GM19023 (cell line): Measurements from ENCODE around the gene MCRIP1.

ENCODE experiments used
- ATAC-seq: cut with Tn5 transposase; IDR thresholded peaks from one replicate; pipeline ENCODE4 v1.9.1; 2021; ENCODE audit warnings: mild to moderate bottlenecking, moderate library complexity; ENCODE audit not compliant: unreplicated experiment

The MCRIP1 gene

DNA sequence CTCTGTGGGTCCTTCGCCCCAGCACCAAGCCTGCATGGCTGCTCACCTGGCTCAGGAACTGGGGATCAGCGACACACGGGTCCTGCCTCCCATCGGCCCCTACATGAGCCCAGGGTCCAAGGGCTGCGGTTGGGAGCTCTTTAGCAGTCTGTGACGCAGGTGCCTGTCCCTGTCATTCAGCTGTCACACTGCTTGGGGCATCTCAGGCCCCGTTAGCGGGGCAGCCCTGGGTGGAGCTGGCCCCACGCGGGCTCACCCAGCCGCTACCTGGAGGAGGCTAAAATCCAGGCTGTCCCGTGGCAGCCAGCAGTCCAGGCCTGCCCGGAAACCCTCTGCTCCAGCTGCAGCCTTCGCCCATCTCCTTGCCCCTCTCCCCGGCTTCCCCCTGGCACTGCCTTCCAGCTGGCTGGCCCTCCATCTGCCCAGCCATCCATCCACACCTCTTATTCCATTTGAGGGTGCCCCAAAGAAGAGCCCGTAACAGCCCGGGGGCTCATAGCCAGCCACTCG is 25.8 kb downstream of the MCRIP1 start:
- ATAC-seq = no peak

- no peak for ATAC-seq
These were observed 26.5 kb downstream of the MCRIP1 start for GRCh38 chr17:81806461-81807209.

DNA sequence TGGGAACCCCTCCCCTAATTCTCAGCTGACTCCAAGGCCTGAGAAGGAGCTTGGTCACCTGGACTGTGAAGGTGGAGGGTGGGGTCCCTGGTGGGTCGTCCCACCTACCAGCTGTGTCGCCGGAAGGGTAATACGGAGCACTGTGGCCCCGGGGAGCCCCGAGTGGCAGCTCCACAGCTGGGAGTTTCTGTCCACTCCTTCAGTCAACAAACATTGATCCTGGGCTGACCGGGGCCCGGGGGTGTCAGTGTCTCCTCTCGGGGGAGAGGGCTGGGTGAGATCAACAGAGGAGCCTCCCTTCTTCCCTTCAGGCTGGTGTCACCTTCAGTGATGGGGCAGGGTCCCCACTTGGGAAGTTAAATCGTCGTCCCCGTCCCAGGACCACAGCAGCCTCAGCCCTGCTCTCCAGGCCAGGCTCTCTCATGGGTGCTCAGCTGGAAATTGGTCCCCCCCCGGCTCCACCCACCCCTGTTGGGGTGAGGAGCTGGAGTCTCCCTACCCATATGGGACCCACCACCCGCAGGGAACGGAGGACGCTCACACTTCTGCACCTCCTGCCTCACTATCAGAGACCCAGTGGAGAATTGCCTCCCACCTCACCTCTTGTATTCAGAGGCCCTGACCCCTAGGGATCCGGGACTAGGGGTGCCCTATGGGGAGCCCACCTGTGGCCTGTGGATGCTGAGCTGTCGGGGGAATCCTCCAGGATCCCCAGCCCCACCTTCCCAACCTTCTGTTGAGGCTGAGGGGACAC is 27.2 kb downstream of the MCRIP1 start:
- no peak for ATAC-seq

DNA sequence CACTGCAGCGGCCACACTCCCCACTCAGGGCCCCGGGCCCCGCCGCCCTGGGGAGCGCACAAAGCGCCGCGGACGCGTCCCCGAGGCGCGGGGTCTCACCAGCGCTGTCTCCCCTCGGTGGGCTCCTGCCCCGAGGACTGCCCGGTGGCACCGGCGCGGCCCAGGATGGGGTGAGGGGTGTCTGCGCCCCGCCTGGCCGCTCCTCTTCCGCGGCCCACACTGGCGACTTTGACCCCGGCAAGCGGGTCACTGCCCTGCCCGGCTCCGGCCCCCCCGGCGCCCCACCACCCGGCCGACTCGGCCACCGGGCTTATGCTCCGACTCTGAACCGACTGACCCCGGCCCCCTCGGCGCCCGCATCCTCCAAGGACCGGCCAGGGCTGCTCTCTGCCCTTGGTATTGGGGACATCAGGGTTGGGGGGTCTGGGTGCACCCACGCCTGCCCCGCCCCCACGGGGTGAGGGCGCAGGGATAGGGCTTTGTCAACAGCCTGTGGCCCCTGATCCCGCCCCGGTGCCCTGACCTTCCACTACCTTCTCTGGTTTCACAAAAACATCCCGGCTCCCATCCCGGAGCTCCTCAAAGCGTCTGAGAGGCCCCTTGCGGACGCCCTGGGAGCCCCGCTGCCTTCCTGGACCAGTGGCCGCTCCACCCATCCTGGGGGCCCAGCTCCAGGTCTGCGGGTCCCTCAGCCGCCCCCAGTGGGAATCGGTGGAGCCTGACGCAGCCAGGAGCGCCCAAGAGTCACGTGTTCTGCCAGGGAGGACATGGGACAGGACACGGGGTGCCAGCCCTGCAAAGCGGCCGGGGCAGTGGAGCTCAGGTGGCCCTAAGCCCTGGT is 28.3 kb downstream of the MCRIP1 start:
- no peak for ATAC-seq

DNA sequence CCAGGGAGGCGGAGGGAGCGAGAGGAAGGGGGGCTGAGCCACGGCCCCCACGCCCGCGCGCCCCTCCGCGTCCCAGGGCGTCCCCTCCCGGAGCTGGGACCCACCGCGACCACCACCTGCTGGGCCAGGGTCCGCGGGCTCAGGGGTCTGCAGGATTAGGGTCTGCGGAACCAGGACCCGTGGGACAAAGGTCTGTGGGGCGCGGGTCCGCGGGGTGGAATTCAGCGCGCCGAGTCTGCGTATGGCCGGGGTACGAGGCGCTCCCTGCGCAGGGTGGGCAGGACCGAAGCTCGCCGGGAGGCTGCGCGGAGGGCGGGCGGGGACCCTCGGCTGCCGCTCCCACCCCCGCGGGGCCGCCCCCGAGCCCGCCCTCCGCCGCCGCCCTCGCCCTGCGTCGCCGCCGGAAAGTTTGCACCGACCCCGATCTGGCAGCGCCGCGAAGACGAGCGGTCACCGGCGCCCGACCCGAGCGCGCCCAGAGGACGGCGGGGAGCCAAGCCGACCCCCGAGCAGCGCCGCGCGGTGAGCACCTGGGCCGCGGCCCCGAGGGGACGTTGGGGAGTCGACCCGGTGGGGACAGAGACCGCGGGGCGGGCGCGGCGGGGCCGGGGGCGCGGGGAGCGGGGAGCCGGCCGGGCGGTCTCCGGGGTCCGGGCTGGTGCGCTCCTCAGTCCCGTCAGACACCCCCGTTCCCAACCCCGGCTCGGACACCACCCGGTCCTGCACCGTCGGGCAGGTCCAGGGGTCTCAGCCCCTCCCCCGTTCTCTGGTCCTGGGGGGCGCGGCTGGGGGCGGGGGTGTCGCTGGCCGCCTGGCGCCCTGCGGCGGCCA is 29.1 kb downstream of the MCRIP1 start, which contains the start of gene GCGR:
Gene GCGR (plus strand): TSS at position 423 of the 831 bp plus-strand sequence. CDS start 4,869 bp downstream, outside the sequence.
- ATAC-seq = no peak

GRCh38 chr17:81802856-81803643 is 30.0 kb downstream of the MCRIP1 start:
- ATAC-seq = no peak

- ATAC-seq = no peak
These were observed 30.9 kb downstream of the MCRIP1 start for GRCh38 chr17:81802048-81802758.

- ATAC-seq = no peak
These were observed 31.8 kb downstream of the MCRIP1 start for GRCh38 chr17:81801327-81801726.

DNA sequence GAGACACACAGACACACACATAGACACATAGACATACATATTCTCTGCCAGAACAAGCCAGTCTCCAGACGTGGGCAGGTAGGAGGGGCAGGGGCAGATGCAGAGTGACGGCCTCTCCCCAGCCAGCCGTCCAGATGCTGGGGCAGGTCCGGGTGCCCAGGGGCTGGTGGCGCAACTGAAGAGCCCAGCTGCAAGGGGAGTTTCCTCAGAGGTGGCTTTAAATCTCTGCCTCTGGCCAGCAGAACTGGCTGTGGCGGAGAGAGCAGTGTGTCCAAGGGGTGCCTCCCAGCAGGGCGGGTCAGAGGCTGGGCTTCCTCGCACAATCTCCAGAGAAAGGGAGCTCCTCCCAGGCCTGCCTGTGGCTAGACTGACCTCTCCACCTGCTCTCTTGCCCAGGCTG is 38.6 kb downstream of the MCRIP1 start:
- no peak for ATAC-seq

DNA sequence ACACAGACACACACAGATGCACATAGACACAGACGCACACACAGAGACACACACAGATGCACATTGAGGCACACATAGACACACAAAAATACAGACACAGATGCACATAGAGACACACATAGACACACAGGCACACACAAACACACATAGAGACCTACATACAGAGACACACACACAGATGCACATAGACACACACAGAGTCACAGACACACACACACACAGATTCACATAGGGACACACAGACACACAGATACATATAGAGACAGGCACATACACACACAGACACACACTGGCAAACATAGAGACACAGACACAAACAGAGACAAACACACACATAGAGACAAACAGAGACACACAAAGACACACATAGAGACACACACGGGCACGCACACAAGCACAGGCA is 39.0 kb downstream of the MCRIP1 start:
- ATAC-seq = no peak

DNA sequence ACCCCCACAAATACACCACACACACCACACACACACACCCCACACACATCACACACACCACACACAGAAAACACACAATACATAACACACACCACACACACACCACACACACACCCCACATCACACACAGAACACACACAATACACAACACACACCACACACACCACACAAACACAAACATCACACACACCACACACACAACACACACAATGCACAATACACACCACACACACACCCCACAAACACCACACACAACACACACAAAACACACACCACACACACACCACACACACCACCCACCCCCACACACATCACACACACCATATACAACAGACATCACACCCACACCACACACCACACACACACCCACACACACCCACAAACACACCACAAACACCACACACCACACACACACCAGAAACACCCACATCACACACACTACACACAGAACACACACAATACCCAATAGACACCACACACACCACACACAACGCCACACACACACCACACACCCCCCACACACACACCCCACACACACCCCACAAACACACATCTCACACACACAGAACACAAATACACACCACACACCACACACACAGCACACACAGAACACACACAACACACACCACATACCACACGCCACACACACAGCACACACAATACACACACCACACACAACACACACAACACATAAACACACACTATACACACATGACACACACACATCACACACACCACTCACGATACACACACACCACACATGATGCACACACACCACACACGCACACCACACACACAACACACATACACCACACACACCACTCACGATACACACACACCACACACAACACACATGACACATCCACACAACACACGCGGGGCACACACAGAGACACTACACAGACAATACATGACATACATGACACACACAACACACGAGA is 40.1 kb downstream of the MCRIP1 start:
- ATAC-seq = no peak
